ENCODE measurements around the gene GTF2H4.
A peak's percentile ranks its signal among the peaks of the same experiment; 100 is the strongest.

The GTF2H4 gene

DNA sequence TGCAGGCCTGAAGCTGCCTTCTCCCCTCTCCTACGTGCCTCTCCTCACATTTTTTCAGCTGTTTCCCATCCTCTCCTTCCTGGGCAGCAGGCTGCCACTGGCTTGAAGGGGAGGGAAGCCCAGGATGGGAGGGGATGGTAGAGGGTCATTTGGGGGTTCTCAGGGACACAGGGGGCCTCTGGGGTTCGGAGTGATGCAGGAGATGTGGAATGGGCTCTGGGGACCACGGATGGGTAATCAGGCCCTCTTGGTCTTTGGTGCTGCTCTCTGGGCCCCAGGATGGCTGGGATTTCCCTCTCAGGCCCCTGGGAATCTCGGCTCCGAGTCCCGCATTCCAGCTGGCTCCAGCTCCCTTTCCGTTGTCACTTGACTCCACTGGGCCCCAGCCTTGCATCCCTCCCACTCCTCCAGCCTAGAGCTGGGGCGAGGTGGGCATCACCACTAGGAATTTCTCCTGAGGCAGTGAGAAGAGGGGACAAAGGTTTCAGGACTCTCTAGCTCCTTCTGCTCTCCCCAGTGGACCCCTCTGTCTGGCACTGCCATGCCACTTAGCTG, 25.7 kb upstream of the GTF2H4 start:
- DNase-seq (ENCODE audit: extremely low read depth in 1 of 2, low read depth in 1 of 2) = no peak

DNA sequence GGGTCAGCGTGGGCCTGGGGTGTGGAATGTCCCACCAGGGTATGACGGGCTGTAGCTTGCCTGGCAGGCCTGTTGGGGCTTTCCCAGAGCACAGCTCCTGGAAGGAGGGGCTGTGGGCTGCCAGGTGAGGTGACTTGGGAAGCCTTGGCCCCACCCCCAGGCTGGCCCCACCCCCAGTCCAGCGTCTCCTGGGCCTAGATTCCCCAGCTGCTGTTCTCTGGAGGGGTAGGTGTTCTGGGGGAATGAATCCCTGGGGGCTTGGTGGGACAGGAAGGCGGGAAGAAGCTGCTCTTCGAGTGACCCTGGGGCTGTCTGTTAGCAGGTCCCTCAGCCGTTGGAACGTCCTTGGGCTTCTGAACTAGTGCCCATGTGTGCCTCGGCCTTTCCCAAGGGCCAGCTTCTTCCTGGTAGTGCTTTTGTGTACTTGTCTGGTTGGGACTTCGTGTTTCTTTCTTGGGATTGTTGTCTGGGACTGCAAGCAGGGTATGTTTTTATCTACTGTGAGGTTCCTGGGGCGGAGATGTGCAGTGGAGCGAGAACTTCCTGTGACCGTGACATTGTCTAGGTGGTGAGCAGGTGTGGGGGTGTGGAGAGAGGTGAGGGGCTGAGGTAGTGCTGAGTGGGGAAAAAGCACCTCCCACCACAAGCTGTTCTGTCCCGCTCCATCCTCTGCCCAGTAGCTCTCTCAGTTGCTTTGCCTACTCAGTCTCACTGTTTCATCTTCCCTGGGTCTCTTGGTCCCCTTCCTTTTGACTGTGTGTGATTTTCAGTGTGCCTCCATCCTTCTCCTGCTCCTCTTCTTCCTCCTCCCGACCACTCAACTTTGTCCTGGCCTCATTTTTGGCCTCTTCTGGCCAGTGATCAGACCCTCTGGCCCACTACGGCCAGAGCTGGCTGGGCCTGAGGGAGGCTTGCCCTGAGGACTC, 25.0 kb upstream of the GTF2H4 start:
- DNase-seq (ENCODE audit: extremely low read depth in 1 of 2, low read depth in 1 of 2) = no peak

DNA sequence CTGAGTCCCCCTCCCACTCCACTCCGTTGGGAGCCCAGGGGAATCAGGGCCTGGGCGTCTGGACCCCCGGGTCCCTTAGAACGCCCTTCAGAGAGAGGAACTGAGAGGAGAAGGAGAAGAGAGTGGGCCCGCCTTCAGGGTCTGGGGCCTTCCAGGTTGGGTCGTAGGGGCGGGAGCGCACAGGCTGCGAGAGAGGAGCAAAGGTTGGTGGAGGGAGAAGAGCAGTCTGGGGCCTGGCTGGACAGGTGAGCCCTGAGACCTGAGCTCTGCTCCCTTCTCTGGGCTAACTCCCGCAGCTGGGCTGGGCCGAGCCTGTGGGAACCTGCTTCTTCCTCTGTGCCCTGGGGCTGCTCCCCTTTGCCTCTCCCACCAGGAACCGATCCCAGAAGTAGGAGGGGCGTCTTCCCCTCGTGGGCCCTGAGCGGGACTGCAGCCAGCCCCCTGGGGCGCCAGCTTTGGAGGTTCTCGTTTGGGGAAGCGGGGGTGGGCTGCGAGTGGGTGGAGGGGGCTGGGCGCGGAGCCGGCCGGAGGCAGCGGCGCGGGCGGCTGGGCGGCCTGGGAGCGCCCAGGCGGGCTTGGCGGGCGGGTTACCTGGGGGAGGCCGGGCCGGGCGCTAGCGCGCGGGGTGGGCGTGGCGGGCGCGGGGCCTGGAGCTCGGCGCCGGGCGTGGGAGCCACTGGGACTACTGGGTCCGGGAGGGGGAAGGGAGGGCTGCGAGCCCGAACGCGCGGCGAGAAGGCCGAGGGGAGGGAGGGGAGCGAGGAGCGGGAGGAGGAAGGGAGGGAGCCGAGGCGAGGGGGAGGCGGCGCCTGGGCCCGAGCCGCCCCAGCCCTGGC, 24.1 kb upstream of the GTF2H4 start, which contains the start of gene DDR1:
Gene DDR1 (plus strand): TSS at position 835 of the 836 bp plus-strand sequence. CDS start 4,211 bp downstream, outside the sequence.
- DNase-seq (ENCODE audit: extremely low read depth in 1 of 2, low read depth in 1 of 2) = peak in 1 of 2 donors; percentile 28

DNA sequence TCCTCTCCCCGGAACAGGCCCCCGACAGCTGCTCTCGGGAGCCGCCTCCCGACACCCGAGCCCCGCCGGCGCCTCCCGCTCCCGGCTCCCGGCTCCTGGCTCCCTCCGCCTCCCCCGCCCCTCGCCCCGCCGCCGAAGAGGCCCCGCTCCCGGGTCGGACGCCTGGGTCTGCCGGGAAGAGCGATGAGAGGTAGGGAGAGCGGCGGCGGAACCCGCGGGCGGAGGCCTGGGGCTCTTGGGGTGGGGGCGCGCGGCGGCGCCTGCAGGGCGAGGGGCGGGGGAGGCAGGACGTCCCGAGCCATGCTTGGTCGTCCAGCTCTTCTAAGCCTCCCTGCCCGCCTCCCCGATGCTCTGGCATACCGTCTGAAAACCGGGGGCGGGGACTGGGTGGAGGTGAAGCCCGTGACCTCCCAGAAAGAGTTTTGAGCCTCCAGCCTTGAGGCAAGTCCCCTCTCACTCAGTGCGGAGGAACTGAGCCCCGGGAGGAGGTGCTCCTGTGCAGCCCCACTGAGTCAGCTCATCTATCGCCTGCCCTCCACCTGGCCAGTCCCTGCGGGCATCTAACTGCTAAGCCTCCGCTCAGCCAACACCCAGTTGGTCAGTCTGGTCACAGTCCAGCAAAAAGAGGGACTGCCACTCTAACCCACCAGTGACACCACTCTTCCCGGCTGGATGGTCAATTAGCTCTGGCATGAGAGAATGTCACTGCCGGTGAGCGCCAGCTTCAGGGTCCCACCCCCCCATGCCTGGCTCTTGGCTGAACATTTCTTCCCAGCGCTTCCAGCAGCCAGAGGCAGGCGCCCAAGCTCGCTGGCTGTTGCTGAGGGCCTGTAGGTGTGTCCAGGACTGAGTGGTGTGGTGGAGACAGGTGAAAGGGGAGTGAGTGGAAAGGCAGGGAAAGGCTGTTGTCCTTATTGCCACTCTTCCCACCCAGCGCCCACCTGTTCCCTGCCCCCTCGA, 23.2 kb upstream of the GTF2H4 start:
- no peak for DNase-seq (ENCODE audit: extremely low read depth in 1 of 2, low read depth in 1 of 2)

DNA sequence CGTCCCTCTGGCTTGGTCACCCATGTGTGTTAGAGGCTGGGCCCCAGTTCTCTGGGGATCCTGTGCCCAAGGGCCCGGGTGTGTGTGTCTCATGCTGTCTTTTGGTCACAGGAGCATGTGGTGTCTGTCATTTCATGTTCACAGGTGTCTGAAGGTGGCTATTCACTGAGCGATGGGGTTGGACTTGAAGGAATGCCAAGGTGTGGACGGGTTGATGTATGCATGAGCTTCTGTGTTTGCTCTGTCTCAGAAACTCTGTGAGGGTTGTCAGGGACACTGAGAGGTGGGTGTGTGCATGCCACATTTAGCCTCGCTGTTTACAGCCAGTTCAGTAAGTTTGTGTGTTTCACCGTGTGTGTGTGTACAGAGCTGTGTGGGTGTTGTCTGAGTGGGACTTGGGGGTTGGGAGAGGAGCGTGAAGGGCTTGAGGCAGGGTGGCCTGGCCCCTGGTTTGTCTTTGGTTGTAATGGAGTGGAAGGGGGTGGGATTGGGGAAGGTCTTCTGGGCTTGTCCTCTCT, 22.5 kb upstream of the GTF2H4 start:
- DNase-seq (ENCODE audit: extremely low read depth in 1 of 2, low read depth in 1 of 2) = no peak

DNA sequence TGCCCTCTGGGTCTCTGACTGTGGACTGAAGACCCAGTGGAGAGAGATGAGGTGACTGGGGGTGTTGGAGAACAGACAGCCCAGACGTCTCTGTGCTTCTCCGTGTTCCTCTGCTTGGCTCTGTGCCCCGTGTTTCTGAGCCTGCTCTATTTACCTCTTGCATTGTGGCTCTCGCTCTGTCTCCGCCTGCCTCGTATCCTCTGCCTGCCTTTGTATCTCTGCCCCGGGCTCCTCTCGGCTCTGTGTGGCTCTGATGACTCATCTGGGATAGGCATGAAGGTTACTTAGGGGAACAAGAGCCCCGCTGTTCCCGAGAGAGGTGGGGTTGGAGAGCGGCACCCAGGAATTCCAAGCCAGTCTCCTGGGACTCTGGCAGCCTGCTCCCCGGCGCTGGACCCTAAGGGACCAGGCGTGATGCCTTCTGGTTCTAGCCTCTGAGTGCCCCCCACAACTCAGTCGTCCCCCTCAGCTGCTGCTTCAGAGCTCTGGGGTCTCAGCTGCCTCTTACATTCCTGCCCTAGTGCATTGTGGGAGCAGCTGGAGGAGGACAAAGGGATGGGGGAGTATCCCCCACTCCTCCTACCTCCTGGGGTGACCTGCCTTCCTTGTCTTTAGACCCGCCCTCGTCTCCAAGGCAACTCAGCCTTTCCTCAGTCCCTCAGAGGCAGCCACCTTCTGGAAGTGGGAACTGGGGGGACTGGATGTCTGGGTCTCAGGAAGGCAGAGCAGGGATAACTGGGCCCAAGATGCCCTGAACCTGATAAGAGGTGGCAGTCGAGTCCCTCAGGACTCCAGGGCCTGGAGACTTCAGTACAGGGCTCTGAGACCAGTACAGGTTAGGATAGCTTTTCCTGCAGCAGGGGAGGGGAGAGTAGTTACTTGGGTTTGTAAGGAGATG, 21.8 kb upstream of the GTF2H4 start:
- DNase-seq (ENCODE audit: extremely low read depth in 1 of 2, low read depth in 1 of 2) = no peak

DNA sequence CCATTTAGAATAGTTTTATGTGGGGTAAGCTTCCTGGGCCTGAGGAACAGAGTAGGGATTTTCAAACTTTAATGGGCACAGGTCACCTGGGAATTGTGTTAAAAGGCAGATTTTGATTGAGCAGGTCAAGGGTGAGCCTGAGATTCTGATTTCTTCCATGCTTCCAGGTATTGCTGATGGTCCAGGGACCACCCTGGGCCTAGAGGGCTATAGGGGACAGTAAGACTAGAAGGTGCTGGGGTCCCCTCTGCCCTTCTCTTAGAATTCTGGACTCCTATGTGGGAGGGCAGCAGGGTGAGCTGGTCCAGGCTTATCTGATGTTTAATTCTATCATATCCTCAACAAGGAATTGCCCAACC, 21.1 kb upstream of the GTF2H4 start:
- no peak for DNase-seq (ENCODE audit: extremely low read depth in 1 of 2, low read depth in 1 of 2)

DNA sequence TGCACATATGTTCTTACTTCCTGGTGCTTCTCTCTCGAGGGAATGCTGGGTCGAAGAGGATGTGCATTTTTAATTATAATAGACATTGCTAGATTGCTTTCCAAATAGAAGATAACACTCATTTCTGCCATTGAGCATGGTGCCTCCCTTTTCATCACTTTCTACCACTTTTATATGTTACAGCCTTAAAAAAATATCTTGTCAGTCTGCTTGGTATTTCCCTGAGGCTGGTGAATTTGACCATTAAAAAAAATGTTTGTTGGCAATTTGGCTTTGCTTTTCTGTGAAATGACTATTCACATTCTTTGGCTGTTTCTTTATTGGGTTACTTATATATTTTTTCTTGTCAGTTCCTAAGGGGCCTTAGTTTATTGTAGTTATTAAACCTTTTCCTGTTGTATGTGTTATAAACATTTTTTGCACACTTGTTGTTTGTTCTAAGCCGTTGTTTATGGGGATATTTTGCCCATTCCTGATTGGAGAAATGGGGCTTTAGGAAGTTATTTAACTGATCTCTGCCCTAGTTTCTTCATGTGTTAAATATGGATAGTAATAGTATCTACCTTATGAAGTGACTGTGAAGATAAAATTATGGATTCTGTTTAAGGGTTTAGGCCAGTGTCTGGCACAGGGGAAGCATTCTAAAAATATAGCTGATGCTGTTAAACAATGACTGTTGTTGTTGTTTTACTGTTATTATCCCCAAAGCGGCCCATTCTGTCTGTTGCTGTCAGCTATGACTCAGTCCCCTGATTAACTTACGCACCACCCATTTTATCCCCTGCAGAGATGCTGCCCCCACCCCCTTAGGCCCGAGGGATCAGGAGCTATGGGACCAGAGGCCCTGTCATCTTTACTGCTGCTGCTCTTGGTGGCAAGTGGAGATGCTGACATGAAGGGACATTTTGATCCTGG, 19.8 kb upstream of the GTF2H4 start:
- no peak for DNase-seq (ENCODE audit: extremely low read depth in 1 of 2, low read depth in 1 of 2)

DNA sequence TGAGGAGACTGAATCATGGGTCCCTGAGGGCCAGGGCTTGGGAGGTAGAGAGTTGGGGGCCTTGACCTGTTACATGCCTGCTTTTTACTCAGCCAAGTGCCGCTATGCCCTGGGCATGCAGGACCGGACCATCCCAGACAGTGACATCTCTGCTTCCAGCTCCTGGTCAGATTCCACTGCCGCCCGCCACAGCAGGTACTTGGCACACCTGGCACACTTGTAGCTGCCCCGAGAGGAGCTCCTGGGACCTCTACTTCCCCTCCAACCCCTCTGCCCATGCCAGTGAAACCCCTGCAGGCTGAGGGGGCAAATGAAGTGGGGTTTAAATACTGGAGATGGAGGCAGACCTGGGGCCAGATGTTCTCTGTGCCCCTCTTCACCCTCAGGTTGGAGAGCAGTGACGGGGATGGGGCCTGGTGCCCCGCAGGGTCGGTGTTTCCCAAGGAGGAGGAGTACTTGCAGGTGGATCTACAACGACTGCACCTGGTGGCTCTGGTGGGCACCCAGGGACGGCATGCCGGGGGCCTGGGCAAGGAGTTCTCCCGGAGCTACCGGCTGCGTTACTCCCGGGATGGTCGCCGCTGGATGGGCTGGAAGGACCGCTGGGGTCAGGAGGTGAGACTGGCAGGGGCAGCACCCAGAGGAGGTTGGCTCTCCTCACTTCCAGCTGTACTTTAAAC, 19.1 kb upstream of the GTF2H4 start:
- DNase-seq (ENCODE audit: extremely low read depth in 1 of 2, low read depth in 1 of 2) = no peak

DNA sequence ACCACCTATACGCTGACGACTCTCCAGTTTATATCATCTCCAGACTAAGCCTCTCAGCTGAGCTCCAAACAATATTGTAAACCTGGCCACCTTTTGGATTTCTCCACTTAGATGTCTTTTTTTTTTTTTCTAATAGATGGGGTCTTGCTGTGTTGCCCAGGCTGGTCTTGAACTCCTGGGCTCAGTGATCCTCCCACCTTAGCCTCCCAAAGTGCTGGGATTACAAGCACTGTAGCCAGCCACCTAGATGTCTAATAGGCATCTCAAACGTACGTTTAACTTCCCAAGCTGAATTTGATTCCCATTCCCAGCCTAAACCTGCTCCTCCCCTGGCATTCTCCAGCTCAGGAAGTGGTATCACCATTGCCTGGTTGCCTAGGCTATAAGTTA, 18.5 kb upstream of the GTF2H4 start:
- DNase-seq (ENCODE audit: extremely low read depth in 1 of 2, low read depth in 1 of 2) = no peak

DNA sequence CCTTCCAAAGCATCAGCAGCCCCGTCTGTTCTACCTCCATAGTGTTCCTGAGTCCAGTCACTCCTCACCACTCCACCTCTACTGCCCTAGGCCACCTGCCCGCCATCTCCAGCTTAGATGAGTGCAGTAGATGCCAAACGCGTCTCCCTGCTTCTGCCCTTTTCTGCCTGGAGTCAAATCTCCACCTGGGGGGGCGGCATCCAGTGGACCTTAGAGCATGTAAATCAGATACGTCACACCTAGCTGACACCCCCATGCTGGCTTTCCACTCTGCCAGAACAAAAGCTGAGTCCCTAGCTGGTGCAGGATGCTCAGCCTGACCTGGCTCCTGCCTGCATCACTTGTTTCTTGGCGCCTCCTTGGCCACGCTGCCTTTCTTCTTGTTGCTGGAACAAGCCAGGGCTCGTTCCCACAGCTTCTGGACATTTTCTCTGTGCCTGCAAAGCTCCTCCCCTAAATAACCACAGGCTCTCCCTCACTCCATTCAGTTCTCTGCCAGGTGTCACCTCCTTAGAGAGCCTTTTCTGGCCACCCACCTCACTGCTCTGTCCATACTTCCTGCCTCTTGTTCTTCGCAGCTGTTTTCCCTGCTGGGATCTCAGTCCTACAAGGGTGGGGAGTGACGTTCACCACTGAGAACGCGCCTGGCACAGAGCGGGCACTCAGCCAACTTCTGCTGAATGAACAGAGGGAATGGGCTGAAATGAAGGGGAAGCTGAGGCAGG, 17.9 kb upstream of the GTF2H4 start:
- DNase-seq (ENCODE audit: extremely low read depth in 1 of 2, low read depth in 1 of 2) = no peak

DNA sequence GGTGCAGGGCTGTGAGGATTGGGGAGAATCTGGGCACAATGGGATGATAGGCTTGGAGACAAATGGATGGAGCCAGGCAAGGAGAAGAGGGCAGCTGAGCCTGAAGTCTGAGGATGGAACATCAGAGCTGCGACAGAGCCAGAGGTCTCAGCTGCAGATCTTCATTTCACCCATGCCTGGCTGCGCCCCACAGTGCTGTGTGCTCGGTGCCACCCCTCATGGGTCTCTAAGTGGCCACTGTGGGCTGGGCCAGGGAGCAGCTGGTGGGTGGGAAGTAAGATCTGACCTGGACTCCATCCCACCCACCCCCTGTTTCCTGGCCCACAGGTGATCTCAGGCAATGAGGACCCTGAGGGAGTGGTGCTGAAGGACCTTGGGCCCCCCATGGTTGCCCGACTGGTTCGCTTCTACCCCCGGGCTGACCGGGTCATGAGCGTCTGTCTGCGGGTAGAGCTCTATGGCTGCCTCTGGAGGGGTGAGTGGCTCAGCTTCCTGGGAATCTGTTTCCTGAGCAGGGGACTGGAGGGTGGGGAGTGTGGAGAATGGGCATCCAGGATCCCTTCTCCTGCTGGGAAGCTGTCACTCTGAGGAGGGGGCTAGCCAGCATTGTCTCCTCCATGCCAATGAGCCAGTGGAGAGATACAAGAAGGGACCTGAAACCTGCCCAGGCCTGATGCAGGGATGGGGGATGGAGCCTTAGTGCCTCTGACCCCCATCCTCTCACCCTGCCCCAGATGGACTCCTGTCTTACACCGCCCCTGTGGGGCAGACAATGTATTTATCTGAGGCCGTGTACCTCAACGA, 17.2 kb upstream of the GTF2H4 start:
- no peak for DNase-seq (ENCODE audit: extremely low read depth in 1 of 2, low read depth in 1 of 2)

DNA sequence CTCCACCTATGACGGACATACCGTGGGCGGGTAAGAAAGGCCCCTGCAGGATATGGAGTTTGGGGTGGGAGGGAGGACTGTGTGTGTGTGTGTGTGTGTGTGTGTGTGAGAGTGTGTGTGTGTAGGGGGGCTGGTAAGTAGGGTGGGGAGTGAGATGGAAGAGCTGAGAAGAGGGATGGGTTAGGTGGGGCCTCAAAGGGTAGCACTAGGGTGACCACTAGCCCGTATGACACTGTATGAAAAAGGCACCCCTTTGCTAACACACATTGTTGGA, 16.6 kb upstream of the GTF2H4 start:
- no peak for DNase-seq (ENCODE audit: extremely low read depth in 1 of 2, low read depth in 1 of 2)

DNA sequence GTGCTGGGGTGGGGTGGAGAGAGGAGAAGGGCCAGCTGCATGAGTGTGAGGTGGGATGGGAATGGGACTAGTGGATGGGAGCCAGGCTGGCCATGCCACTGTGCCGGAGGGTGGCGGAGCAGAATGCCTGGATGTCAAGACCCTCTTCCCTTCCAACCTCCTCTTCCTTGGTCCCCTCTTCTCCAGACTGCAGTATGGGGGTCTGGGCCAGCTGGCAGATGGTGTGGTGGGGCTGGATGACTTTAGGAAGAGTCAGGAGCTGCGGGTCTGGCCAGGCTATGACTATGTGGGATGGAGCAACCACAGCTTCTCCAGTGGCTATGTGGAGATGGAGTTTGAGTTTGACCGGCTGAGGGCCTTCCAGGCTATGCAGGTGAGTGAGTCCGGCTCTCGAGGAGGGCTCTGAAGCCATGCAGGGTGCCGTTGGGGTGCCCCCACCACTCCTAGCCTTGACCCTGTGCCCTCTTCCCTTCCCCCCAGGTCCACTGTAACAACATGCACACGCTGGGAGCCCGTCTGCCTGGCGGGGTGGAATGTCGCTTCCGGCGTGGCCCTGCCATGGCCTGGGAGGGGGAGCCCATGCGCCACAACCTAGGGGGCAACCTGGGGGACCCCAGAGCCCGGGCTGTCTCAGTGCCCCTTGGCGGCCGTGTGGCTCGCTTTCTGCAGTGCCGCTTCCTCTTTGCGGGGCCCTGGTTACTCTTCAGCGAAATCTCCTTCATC, 16.0 kb upstream of the GTF2H4 start:
- no peak for DNase-seq (ENCODE audit: extremely low read depth in 1 of 2, low read depth in 1 of 2)

DNA sequence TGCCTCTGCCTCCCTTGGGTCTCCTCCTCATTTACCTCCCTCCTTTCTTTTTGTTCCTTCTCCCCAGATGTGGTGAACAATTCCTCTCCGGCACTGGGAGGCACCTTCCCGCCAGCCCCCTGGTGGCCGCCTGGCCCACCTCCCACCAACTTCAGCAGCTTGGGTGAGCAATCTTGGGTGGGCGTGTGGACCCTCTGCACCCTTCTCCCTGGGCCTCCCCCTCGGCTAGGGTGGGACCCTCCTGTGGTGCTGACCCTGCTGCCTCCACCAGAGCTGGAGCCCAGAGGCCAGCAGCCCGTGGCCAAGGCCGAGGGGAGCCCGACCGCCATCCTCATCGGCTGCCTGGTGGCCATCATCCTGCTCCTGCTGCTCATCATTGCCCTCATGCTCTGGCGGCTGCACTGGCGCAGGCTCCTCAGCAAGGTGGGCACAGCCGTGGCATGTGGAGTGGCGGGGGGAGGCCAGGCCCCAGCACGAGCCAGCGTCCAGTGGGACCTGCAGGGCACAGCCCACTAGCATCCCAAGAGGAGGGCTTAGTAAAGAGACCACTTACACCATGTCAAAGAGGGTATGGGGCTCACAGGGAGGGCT, 14.9 kb upstream of the GTF2H4 start:
- DNase-seq (ENCODE audit: extremely low read depth in 1 of 2, low read depth in 1 of 2) = no peak
